ENCODE results near the gene FANCE. TPM values are rescaled to one million over a fixed set of nuclear protein-coding genes. Genes with fewer than 3 reads are reported as not detected.

Gene FANCE
- total and polyA plus RNA-seq, 5 donors from 2014 or later = 4.8 to 6.6 (median 5.4) TPM

DNA sequence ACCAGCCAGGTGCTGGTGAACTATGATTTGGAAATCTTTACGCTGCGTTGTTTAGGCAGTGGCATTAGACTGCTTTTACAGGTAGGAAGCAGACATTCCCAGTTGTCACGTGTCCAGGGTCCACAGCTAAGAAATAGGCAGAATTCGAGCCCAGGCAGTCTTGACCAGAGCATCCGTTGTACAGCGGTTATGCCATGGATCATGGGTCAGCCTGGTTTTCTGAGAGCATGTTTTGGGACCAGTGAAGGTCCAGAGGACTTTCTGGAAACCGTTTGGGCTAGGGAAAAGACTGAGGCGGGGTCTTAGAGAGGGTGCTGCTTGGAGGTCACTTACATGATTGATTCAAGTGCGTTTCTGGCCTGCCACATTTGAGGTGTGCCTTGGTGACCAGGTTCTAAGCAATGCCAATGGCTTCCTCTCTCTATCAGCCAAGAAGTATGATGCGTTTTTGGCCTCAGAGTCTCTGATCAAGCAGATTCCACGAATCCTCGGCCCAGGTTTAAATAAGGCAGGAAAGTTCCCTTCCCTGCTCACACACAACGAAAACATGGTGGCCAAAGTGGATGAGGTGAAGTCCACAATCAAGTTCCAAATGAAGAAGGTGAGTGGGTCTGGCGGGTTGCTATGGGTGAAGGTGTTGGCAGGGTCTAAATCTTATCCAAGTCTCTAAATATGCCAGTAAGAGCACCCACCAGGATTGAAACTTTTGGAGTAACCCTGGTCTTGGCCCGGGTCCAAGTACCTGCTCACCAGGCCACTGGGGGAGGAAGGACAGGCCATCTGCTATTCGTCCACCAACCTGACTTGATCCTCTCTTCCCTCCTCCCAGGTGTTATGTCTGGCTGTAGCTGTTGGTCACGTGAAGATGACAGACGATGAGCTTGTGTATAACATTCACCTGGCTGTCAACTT is 17.9 kb downstream of the FANCE start:
- ATAC-seq (ENCODE audit: low read depth in 2 of 2) (no peak), DNase-seq (peak in 1 of 3 donors; percentile 18)
- H3K27ac Mint-ChIP-seq = peak overlapping the region; percentile 94 to 99 (median 94)
- Histone ChIP-seq H3K36me3 (ENCODE audit: control insufficient read depth, insufficient read depth, low read length) (peaks cover 33% of the 10 kb centered on the region), H3K27me3 (ENCODE audit: control insufficient read depth, insufficient read depth, low read length) (no peaks in the 10 kb centered on the region), H3K4me3 (ENCODE audit: low read depth, low read length) (peak overlapping the region; percentile 89), H3K4me1 (ENCODE audit: control insufficient read depth, insufficient read depth, low read length, poor library complexity, severe bottlenecking) (peaks cover 32% of the 10 kb centered on the region), H3K27ac (ENCODE audit: insufficient read depth, low read length, poor library complexity, severe bottlenecking) (peak overlapping the region; percentile 85), H3K9me3 (ENCODE audit: control insufficient read depth in 2 of 2, low read length in 2 of 2) (no peaks in the 10 kb centered on the region)
- peak overlapping the region; percentile 97 to 98 (median 98) for H3K4me3 Mint-ChIP-seq
- no peaks in the 10 kb centered on the region for H3K27me3 Mint-ChIP-seq
- H3K4me1 Mint-ChIP-seq = peaks cover 5 to 52% (median 30%) of the 10 kb centered on the region in 4 donors
- H3K36me3 Mint-ChIP-seq = peaks cover 19% of the 10 kb centered on the region
- H3K9me3 Mint-ChIP-seq = no peaks in the 10 kb centered on the region

DNA sequence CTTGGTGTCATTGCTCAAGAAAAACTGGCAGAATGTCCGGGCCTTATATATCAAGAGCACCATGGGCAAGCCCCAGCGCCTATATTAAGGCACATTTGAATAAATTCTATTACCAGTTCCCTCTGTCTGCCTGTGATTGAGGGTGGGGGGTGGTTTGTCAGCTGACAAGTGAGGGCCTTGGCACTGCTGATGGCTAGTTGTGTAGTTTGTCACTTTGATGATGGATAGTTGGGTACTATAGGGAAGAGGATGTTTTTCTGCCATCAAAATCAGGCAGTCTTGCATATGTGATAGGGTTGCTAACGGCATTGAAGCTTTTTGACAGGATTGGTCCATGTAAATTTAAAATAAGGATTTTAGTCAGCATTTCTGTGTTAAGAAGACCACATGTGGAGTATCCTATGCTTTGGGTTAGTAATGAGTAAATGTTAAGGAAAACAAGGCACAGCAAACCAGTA is 18.6 kb downstream of the FANCE start:
- Histone ChIP-seq H3K27ac (ENCODE audit: insufficient read depth, low read length, poor library complexity, severe bottlenecking) (peak overlapping the region; percentile 85), H3K9me3 (ENCODE audit: control insufficient read depth in 2 of 2, low read length in 2 of 2) (no peaks in the 10 kb centered on the region), H3K4me1 (ENCODE audit: control insufficient read depth, insufficient read depth, low read length, poor library complexity, severe bottlenecking) (peaks cover 32% of the 10 kb centered on the region), H3K4me3 (ENCODE audit: low read depth, low read length) (peak overlapping the region; percentile 21), H3K27me3 (ENCODE audit: control insufficient read depth, insufficient read depth, low read length) (no peaks in the 10 kb centered on the region), H3K36me3 (ENCODE audit: control insufficient read depth, insufficient read depth, low read length) (peaks cover 33% of the 10 kb centered on the region)
- DNase-seq (no peak), ATAC-seq (ENCODE audit: low read depth in 2 of 2) (no peak)
- no peaks in the 10 kb centered on the region for H3K27me3 Mint-ChIP-seq
- H3K27ac Mint-ChIP-seq = peak overlapping the region; percentile 94 to 99 (median 94)
- no peaks in the 10 kb centered on the region for H3K9me3 Mint-ChIP-seq
- H3K36me3 Mint-ChIP-seq = peaks cover 19% of the 10 kb centered on the region
- peak overlapping the region; percentile 97 to 98 (median 98) for H3K4me3 Mint-ChIP-seq
- H3K4me1 Mint-ChIP-seq = peaks cover 5 to 50% (median 29%) of the 10 kb centered on the region in 4 donors

DNA sequence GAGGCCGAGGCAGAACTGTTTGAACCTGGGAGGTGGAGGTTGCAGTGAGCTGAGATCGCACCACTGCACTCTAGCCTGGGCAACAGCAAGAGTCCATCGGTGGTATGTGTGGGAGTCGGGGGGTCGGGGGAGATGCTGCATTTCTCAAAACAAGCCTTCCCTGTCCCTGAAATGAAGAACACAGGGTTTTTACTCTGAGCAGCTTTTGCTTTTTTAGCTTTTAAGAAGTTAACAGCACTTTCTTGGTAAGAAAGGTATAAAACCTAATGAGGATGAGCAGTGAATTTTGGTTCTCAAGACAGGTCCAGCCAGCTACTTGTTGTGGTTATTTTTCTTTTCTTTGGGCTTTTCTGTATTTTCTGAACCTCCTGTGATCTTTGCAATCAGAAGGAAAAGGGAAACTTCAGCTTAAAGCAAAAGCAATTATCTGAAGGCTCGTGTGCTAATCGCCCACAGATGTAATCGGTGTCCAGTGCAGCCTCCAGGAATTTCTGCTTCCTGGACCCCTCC is 19.8 kb downstream of the FANCE start:
- peak overlapping the region in 1 of 3 donors; percentile 42 for H3K27ac Mint-ChIP-seq
- no peak for ATAC-seq (ENCODE audit: low read depth in 2 of 2)
- no peak for DNase-seq
- Histone ChIP-seq H3K9me3 (ENCODE audit: control insufficient read depth in 2 of 2, low read length in 2 of 2) (no peaks in the 10 kb centered on the region), H3K36me3 (ENCODE audit: control insufficient read depth, insufficient read depth, low read length) (peaks cover 33% of the 10 kb centered on the region), H3K4me1 (ENCODE audit: control insufficient read depth, insufficient read depth, low read length, poor library complexity, severe bottlenecking) (peaks cover 32% of the 10 kb centered on the region), H3K4me3 (ENCODE audit: low read depth, low read length) (no peak overlapping the region), H3K27ac (ENCODE audit: insufficient read depth, low read length, poor library complexity, severe bottlenecking) (peak overlapping the region; percentile 20), H3K27me3 (ENCODE audit: control insufficient read depth, insufficient read depth, low read length) (no peaks in the 10 kb centered on the region)
- no peaks in the 10 kb centered on the region for H3K27me3 Mint-ChIP-seq
- peak overlapping the region in 2 of 4 donors; percentile 57 to 97 for H3K4me3 Mint-ChIP-seq
- peaks cover 19% of the 10 kb centered on the region for H3K36me3 Mint-ChIP-seq
- H3K9me3 Mint-ChIP-seq = no peaks in the 10 kb centered on the region
- peaks cover 5 to 50% (median 29%) of the 10 kb centered on the region in 4 donors for H3K4me1 Mint-ChIP-seq

DNA sequence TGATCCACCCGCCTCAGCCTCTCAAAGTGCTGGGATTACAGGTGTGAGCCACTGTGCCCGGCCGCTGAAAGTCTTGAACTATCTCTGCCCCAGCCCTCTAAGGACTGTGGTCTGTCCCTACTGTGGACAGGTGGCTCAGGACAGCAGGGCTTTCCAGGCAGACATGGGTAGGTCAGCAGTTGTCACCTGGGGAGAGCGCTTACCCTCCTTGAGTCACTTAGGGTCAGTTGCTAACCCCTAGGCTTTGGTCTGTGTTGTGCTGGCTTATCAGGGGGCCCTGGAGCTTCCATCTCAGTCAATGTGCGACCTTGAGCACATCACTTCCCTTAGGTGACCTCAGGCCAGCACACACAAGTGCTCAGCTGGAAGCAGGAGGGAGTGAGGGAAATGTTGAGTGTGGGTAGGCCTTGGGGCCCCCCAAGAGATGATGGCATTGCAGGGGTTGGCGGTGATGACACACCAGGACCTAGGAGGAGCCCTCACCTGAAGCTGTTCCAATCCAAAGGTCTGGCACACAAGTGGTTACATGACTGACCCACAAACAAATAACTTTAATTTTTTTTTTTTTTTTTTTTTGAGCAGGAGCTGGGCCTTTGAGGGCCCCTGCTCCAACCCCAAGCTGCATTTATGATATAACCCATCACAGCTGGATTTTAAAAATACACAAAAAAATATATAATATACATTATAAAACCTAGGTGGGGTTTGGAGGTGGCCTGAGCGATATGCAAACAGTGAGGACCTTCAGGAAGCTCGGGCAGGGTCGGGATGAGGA is 21.1 kb downstream of the FANCE start:
- peaks cover 5 to 36% (median 23%) of the 10 kb centered on the region in 4 donors for H3K4me1 Mint-ChIP-seq
- no peak for DNase-seq
- no peak for ATAC-seq (ENCODE audit: low read depth in 2 of 2)
- H3K27me3 Mint-ChIP-seq = no peaks in the 10 kb centered on the region
- Histone ChIP-seq H3K4me3 (ENCODE audit: low read depth, low read length) (no peak overlapping the region), H3K9me3 (ENCODE audit: control insufficient read depth in 2 of 2, low read length in 2 of 2) (no peaks in the 10 kb centered on the region), H3K4me1 (ENCODE audit: control insufficient read depth, insufficient read depth, low read length, poor library complexity, severe bottlenecking) (peaks cover 26% of the 10 kb centered on the region), H3K27ac (ENCODE audit: insufficient read depth, low read length, poor library complexity, severe bottlenecking) (no peak overlapping the region), H3K27me3 (ENCODE audit: control insufficient read depth, insufficient read depth, low read length) (no peaks in the 10 kb centered on the region), H3K36me3 (ENCODE audit: control insufficient read depth, insufficient read depth, low read length) (peaks cover 33% of the 10 kb centered on the region)
- peak overlapping the region in 1 of 4 donors; percentile 51 for H3K4me3 Mint-ChIP-seq
- no peaks in the 10 kb centered on the region for H3K9me3 Mint-ChIP-seq
- H3K36me3 Mint-ChIP-seq = peaks cover 19% of the 10 kb centered on the region
- no peak overlapping the region for H3K27ac Mint-ChIP-seq

DNA sequence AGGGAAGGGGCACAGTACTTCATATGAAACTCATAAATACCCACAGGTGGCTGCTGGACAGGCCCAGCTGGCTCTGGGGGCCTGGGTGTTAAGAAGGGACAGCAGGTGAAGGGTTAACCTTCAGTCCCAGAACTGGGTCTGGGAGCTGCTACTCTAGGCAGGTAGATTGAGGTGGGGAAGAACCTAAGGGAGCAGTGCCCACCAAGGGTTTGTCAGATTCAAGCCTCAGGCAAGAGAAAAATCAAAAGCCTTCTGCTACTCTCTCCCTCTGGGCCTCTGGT is 21.7 kb downstream of the FANCE start:
- DNase-seq (no peak), ATAC-seq (ENCODE audit: low read depth in 2 of 2) (no peak)
- Mint-ChIP-seq H3K27me3 (no peaks in the 10 kb centered on the region), H3K9me3 (no peaks in the 10 kb centered on the region), H3K27ac (no peak overlapping the region), H3K4me1 (peaks cover 5 to 35% (median 23%) of the 10 kb centered on the region in 4 donors), H3K36me3 (peaks cover 19% of the 10 kb centered on the region), H3K4me3 (peak overlapping the region in 1 of 4 donors; percentile 51)
- no peaks in the 10 kb centered on the region for H3K27me3 ChIP-seq (ENCODE audit: control insufficient read depth, insufficient read depth, low read length)
- H3K4me1 ChIP-seq (ENCODE audit: control insufficient read depth, insufficient read depth, low read length, poor library complexity, severe bottlenecking) = peaks cover 26% of the 10 kb centered on the region
- H3K27ac ChIP-seq (ENCODE audit: insufficient read depth, low read length, poor library complexity, severe bottlenecking) = no peak overlapping the region
- H3K9me3 ChIP-seq (ENCODE audit: control insufficient read depth in 2 of 2, low read length in 2 of 2) = no peaks in the 10 kb centered on the region
- H3K36me3 ChIP-seq (ENCODE audit: control insufficient read depth, insufficient read depth, low read length) = peaks cover 33% of the 10 kb centered on the region
- no peak overlapping the region for H3K4me3 ChIP-seq (ENCODE audit: low read depth, low read length)

DNA sequence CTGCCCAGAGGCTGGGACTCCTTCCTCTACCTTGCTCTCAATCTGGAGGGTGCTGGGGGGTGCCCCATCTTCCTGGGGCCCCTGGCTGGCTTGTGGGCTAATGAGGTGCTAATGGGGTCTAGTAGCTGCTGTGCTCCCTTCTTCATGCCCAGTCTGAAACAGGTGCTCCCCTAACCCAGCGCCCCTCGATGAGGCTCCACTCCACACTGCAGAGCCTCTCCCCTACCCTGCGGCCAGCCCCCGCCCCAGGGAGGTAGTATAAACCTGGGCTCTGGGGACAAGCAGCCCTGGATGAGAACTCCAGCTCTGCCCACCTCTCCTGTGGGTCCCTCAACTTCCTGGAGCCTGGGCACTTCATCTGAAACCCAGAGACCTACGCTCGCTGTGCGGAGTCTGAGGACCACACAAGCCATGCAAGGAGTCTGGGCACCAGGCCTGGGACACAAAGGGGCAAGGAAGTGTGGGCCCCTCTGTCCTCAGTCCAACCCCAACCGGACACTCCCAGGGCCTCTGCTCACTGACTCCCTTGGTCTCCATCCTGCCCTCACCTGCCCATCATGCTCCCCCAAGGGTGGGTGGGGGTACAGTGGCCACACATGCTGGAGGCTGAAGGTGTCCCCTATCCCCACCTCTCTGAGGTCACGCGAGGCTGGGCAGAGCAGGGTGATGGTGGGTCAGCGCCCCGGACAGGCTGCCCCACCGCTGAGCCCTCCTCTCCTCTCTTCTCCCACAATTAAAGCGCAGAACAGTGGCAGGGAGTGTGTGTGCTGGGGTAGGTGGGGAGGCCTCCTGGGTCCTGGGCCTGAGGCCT is 22.2 kb downstream of the FANCE start:
- Histone ChIP-seq H3K4me3 (ENCODE audit: low read depth, low read length) (no peak overlapping the region), H3K27me3 (ENCODE audit: control insufficient read depth, insufficient read depth, low read length) (no peaks in the 10 kb centered on the region), H3K27ac (ENCODE audit: insufficient read depth, low read length, poor library complexity, severe bottlenecking) (no peak overlapping the region), H3K36me3 (ENCODE audit: control insufficient read depth, insufficient read depth, low read length) (peaks cover 33% of the 10 kb centered on the region), H3K4me1 (ENCODE audit: control insufficient read depth, insufficient read depth, low read length, poor library complexity, severe bottlenecking) (peaks cover 25% of the 10 kb centered on the region), H3K9me3 (ENCODE audit: control insufficient read depth in 2 of 2, low read length in 2 of 2) (no peaks in the 10 kb centered on the region)
- DNase-seq (no peak), ATAC-seq (ENCODE audit: low read depth in 2 of 2) (no peak)
- Mint-ChIP-seq H3K36me3 (peaks cover 17% of the 10 kb centered on the region), H3K27me3 (no peaks in the 10 kb centered on the region), H3K27ac (no peak overlapping the region), H3K9me3 (no peaks in the 10 kb centered on the region), H3K4me3 (peak overlapping the region in 1 of 4 donors; percentile 75), H3K4me1 (peaks cover 5 to 33% (median 22%) of the 10 kb centered on the region in 4 donors)

DNA sequence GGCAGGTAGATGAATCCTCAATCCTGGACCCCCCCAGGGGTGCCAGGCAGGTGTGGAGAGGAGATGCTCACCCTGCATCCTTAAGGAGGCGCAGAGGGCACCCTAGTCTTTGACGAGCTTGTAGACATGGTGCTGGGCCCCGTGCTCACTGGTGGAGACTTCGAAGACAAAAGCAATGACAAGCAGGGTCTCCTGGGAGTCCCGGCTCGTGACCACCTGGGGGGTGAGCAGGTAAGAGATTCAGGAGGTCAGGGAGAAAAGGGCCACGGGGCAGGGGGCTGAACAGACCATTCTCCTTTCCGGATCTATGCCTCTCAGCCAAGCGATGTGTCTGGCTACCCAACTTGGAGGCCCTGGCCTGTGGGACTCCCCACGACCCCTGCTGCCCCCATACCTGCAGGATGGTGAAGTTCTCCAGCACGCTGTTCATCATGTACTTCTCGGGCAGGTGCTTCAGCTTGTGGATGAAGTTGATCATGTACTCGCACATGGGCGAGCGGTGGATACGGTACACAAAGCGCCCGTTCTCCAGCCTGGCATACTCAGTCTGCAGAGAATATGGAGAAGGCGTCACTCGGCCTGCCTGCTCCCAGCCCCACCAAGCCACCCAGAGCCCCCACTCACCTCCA is 22.9 kb downstream of the FANCE start:
- Histone ChIP-seq H3K4me3 (ENCODE audit: low read depth, low read length) (no peak overlapping the region), H3K4me1 (ENCODE audit: control insufficient read depth, insufficient read depth, low read length, poor library complexity, severe bottlenecking) (peaks cover 18% of the 10 kb centered on the region), H3K36me3 (ENCODE audit: control insufficient read depth, insufficient read depth, low read length) (peaks cover 28% of the 10 kb centered on the region), H3K27ac (ENCODE audit: insufficient read depth, low read length, poor library complexity, severe bottlenecking) (no peak overlapping the region), H3K27me3 (ENCODE audit: control insufficient read depth, insufficient read depth, low read length) (no peaks in the 10 kb centered on the region), H3K9me3 (ENCODE audit: control insufficient read depth in 2 of 2, low read length in 2 of 2) (no peaks in the 10 kb centered on the region)
- Mint-ChIP-seq H3K4me1 (peaks cover 5 to 26% (median 17%) of the 10 kb centered on the region in 4 donors), H3K4me3 (no peak overlapping the region), H3K9me3 (no peaks in the 10 kb centered on the region), H3K36me3 (peaks cover 9% of the 10 kb centered on the region), H3K27me3 (no peaks in the 10 kb centered on the region), H3K27ac (no peak overlapping the region)
- DNase-seq = no peak
- no peak for ATAC-seq (ENCODE audit: low read depth in 2 of 2)
